SU-DHL-6 (cell line): ENCODE measurements around the gene PRPSAP1.

ENCODE experiments used
- EZH2phosphoT487 ChIP-seq: fragments of 200-600 bp; sonication (generic), shearing (Covaris generic); conservative IDR thresholded peaks from 2 replicates; pipeline ENCODE4 v1.6.1; 2018; ENCODE audit warnings: mild to moderate bottlenecking, antibody characterized with exemption, low read length, moderate library complexity, mixed read lengths
- TF ChIP-seq, protein P1 (sequence below): fragments of 200-600 bp; sonication (generic); IDR thresholded peaks from one replicate; pipeline ENCODE4 v1.5.1; 2017; ENCODE audit warnings: antibody characterized with exemption, mild to moderate bottlenecking, low read length, moderate library complexity; ENCODE audit not compliant: insufficient read depth, poor library complexity, severe bottlenecking

DNA sequence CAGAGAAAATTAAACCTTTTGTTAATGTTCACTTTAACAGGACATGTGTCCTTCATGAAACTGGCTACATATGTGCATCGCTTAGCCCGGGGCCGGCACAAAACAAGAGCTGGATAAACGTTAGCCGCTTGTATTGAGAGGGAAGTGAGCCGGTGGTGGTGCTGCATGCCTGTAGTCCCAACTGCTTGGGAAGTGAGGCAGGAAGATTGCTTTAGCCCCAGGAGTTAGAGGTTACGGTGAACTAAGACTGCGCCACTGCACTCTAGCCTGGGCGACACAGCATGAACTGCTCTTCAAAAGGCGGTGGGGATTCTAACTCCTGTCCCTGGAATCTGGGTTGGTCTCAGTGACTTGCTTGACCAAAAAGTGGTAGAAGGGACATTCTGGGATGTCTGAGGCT, 15.7 kb upstream of the PRPSAP1 start:
- TF ChIP-seq, protein P1, sequence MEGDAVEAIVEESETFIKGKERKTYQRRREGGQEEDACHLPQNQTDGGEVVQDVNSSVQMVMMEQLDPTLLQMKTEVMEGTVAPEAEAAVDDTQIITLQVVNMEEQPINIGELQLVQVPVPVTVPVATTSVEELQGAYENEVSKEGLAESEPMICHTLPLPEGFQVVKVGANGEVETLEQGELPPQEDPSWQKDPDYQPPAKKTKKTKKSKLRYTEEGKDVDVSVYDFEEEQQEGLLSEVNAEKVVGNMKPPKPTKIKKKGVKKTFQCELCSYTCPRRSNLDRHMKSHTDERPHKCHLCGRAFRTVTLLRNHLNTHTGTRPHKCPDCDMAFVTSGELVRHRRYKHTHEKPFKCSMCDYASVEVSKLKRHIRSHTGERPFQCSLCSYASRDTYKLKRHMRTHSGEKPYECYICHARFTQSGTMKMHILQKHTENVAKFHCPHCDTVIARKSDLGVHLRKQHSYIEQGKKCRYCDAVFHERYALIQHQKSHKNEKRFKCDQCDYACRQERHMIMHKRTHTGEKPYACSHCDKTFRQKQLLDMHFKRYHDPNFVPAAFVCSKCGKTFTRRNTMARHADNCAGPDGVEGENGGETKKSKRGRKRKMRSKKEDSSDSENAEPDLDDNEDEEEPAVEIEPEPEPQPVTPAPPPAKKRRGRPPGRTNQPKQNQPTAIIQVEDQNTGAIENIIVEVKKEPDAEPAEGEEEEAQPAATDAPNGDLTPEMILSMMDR: no peak
- no peak for TF ChIP-seq EZH2phosphoT487
